Ureter (tissue), 1 donor: ENCODE measurements around the gene TPPP. TPM values are rescaled to one million over a fixed set of nuclear protein-coding genes. Genes with fewer than 3 reads are reported as not detected.
A peak's percentile ranks its signal among the peaks of the same experiment; 100 is the strongest.
"Not testable (repeated sequence)": the region's sequence is repeated elsewhere in the genome, so short reads cannot be mapped to it uniquely, and the experiment has no call there.

Experiments used
- DNase-seq: peaks from one replicate; pipeline ENCODE4 v3.0.0-alpha.2; 2020; ENCODE audit warnings: low spot score
- total RNA-seq: library from RNA; stranded (reverse); gene quantifications from one replicate; pipeline ENCODE4 v1.2.4, GENCODE V29; 2023
- donor health status: DM: yes; HTN: yes; CAD: no.

TPPP gene
- 7.5 TPM for total RNA-seq

DNA sequence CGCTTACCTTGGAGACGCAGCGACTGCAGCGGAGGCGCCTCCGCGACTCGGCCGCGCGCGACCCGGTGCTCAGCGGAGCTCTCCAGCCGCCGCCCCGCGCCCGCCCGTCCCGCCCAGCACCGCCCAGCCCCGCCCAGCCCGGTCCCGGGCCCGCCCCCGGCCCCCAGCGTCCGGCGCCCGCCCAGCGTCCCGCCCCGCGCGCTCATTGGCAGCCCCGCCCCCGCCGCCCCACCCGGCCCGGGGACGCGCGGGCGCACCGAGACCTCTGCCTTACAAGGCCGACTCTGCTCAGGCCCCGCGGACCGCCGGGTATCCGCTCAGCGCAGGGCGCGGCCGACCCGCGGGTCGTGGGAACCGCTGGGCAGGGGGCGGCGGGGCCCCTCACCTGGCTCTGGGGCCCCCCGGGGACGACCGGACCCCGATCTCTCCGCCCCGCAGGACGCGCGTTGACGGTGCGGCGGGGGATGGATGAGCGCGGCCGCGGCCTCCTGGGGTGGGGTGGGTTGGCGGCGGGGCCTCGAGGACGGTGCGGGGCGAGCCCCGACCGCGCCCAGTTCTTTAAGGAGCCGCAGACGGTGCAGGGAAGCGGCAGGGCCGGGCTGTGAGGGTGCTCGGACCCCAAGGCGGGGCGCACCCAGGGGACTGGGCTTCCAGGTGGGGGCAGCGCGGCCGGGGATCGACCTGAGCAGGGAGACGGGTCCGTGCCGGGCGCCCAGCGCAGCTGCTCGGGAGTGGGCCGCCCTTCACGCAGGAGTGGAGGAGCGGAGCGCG lies at the start of gene TPPP:
Gene TPPP, minus strand, starts transcription at position 82 of the 771 bp plus-strand sequence. CDS start 15,292 bp downstream, outside the sequence.
- DNase-seq: peak; percentile 93

DNA sequence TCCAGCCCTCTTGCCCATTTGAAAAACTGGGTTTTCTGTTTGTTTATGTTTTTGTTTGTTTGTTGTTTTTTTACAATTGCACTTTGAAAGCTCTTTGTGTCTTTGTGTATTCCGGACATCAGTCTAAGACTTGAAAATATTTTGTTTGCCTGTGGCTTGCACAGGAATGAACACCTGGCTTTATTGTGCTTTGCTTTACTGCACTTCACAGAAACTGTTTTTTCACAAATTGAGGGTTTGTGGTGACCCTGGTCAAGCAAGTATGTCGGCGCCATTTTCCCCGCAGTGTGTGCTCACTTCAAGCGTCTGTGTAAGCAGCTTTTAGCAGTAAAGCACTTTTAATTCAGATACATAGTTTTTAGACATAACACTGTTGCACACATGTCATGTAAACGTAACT lies 49.1 kb upstream of the TPPP start:
- DNase-seq: not testable (repeated sequence)

DNA sequence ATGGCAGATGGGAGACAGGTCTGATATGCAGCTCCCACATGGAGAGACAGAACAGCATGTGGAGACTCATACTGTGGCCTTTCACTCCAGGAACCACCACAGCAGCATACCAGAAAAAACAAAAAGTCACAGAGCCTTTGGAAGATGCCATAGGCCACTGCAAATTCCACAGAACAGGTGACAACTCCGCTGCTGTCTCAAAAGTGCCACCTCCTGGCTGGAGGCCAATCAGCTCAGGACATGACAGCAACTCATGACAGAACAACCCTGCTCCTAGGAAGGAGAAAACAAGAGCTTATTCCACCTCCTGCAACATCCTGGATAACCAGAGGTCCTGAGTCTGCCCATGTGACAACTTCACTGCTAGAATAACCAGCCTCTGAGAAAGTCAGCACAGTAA lies 41.0 kb upstream of the TPPP start:
- DNase-seq: not testable (repeated sequence)

DNA sequence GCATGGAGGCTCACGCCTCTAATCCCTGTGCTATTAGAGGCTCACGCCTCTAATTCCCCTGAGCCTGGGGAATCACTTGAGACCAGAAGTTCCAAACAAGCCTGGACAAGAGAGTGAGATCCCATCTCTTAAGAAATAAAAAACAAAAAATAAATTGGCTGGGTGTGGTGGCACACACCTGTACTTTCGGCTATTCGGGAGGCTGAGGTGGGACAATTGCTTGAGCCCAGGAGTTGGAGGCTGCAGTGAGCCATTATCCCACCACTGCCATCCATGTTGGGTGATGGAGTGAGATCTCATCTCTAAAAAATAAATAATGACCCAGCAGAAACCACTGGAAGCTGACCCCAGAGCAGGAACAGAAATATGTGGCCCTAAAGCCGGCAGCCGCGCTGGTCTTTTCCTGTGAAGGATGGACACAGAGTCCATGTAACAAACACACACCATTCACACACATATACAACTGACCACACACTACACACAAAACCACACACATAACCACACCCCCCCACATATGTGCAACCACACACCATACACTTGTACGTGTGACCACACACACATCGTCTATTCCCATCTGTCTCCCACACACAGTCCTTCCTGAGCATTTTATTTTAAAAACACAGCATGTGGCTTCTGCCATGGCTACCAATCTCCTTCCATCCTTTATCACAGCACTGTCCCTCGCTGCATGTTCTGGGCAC lies 39.8 kb upstream of the TPPP start:
- not testable (repeated sequence) for DNase-seq

GRCh38 chr5:729225-729624 lies 36.1 kb upstream of the TPPP start:
- not testable (repeated sequence) for DNase-seq

- not testable (repeated sequence) for DNase-seq
Measured at GRCh38 chr5:727087-727486, 33.9 kb upstream of the TPPP start.

GRCh38 chr5:723865-724264 lies 30.7 kb upstream of the TPPP start:
- not testable (repeated sequence) for DNase-seq

GRCh38 chr5:723309-723708 lies 30.2 kb upstream of the TPPP start:
- not testable (repeated sequence) for DNase-seq

DNA sequence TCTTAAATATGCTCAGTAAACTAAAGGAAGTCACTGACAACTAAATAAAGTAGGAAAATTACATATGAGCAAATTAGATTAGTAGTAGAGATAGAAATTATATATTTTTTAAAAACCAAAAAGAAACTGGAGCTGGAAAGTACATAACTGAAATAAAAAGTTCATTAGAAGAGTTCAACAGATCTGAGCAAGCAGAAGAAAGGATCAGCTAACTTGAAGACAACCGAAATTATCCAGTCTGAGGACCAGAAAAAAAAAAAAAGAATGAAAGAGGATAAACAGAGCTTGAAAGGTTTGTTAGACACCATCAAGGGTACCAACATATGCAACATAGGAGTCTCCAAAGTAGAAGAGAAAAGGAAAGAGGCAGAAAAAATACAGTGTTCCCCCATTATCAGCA lies 26.2 kb upstream of the TPPP start:
- not testable (repeated sequence) for DNase-seq

- DNase-seq: no peak
Measured at GRCh38 chr5:717143-717542, 24.0 kb upstream of the TPPP start.

DNA sequence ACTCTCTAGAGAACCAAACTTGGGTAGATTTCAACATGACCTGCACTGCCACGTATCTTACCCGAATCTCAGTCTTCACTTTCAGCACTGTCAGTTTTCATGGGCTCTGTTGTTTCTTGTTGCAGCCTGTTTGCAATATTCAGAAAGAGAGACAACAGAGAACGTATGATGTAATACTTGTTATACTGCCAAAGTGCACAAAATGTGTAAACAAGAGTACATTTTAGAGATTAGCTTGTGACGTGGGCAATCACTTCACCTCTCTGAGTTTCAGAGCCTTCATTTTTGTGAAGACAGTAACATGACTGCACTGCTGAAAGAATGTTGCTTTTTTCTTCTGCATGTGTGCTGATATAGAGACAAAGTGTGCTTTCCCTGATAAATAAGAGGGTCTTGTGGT lies 23.6 kb upstream of the TPPP start:
- DNase-seq: not testable (repeated sequence)

GRCh38 chr5:715636-716035 lies 22.5 kb upstream of the TPPP start:
- DNase-seq: not testable (repeated sequence)

- DNase-seq: not testable (repeated sequence)
Measured at GRCh38 chr5:714215-715118, 21.3 kb upstream of the TPPP start.

GRCh38 chr5:713686-714085 lies 20.5 kb upstream of the TPPP start:
- DNase-seq: not testable (repeated sequence)

GRCh38 chr5:708848-709517 lies 15.8 kb upstream of the TPPP start:
- DNase-seq: not testable (repeated sequence)

- DNase-seq: not testable (repeated sequence)
Measured at GRCh38 chr5:708374-708773, 15.2 kb upstream of the TPPP start.

GRCh38 chr5:706127-706526 lies 13.0 kb upstream of the TPPP start:
- DNase-seq: not testable (repeated sequence)

- DNase-seq: not testable (repeated sequence)
Measured at GRCh38 chr5:696753-697702, 3.9 kb upstream of the TPPP start.

DNA sequence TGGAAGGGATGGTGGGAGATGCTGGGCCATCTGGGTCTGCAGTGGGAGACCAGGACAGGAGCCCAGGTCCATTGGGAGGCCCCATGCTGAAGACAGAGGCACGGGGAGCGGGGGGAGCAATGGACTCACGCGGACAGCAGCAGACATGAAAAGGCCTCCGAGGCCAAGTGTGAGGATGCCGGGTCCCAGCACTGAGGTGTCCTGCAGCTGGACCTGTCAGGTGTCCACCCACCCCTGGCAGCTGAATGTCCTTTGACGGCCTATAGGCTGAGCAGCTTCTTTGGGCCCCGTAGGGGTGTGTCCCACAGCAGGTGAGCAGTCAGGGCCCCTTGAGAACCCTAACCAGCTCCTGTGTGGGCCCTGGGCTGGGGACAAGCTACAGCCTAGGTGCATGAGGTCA lies 3.0 kb upstream of the TPPP start:
- DNase-seq: not testable (repeated sequence)

DNA sequence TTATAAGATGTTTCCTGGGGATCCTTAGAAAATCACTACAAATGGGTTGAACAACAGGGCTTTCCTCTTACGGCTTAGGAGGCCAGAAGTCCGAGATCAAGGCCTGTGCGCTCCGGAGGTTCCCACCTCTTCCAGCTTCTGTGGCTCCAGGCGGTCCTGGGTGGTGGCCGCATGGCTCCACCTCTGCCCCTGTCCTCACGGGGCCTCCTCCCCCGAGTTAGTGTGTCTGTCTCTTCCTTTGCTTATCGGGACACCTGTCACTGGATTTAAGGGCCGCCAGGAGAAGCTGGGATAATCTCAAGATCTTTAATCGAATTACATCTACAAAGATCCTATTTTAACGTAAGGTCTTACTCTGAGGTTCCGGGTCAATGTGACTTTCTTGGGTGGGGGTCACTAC lies 2.3 kb upstream of the TPPP start:
- DNase-seq: not testable (repeated sequence)
